HFF-Myc (cell line): ENCODE data around the gene ATOSA.

Source experiments
- DNase-seq: peaks from one replicate; pipeline ENCODE4 v3.0.0-alpha.2; 2011; ENCODE audit warnings: low read depth; ENCODE audit errors: extremely low read depth
- H3K4me3 ChIP-seq: replicated peaks from 2 replicates; pipeline ENCODE4 v1.5.1; 2011; ENCODE audit warnings: low read depth, mild to moderate bottlenecking, control low read depth, low read length
- TF ChIP-seq, protein P1 (sequence below): IDR thresholded peaks from 2 replicates; pipeline ENCODE4 v1.5.1; 2012; ENCODE audit warnings: mild to moderate bottlenecking, low read depth, low read length, control low read depth; ENCODE audit errors: missing control alignments

ATOSA gene

DNA sequence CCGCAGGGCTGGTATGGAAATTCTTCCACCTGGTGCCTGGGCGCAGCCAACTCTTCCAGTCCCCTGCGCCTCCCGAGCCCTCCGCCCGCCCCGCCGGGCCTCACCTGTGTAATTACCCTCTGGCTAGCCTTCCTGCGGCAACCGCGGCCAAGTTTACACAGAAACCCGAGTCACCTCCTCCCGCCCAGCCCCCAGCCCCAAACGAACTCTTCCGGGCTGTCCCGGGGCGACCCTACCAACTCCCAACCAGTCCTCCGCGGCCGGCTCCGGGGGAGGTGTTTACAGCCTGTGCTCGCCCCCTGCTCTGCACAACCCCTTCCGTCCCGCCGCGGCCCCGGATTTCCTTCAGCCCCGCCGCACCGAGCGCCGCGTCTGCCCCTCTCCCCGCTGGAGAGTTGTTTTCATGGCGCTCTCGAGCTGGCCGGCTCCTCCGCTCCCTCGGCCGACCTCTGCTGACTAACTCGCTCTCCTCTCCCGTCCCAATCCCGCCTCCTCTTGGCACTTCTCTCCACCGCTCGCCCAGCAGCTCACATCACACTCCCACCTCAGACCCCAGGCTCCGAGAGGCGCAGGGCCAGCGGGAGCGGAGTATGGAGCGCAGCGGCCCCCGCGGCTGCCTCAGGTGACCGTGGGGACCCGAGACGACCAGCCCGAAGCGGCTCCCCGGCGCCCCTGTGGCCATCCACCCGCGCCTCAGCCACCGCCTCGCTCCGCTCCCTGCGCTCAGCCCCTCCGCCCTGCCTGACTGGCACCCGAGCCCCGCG is 538 bp downstream of the ATOSA start:
- H3K4me3 ChIP-seq = peak overlapping the region; percentile 88
- TF ChIP-seq, protein P1, sequence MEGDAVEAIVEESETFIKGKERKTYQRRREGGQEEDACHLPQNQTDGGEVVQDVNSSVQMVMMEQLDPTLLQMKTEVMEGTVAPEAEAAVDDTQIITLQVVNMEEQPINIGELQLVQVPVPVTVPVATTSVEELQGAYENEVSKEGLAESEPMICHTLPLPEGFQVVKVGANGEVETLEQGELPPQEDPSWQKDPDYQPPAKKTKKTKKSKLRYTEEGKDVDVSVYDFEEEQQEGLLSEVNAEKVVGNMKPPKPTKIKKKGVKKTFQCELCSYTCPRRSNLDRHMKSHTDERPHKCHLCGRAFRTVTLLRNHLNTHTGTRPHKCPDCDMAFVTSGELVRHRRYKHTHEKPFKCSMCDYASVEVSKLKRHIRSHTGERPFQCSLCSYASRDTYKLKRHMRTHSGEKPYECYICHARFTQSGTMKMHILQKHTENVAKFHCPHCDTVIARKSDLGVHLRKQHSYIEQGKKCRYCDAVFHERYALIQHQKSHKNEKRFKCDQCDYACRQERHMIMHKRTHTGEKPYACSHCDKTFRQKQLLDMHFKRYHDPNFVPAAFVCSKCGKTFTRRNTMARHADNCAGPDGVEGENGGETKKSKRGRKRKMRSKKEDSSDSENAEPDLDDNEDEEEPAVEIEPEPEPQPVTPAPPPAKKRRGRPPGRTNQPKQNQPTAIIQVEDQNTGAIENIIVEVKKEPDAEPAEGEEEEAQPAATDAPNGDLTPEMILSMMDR = no peak
- no peak for DNase-seq

DNA sequence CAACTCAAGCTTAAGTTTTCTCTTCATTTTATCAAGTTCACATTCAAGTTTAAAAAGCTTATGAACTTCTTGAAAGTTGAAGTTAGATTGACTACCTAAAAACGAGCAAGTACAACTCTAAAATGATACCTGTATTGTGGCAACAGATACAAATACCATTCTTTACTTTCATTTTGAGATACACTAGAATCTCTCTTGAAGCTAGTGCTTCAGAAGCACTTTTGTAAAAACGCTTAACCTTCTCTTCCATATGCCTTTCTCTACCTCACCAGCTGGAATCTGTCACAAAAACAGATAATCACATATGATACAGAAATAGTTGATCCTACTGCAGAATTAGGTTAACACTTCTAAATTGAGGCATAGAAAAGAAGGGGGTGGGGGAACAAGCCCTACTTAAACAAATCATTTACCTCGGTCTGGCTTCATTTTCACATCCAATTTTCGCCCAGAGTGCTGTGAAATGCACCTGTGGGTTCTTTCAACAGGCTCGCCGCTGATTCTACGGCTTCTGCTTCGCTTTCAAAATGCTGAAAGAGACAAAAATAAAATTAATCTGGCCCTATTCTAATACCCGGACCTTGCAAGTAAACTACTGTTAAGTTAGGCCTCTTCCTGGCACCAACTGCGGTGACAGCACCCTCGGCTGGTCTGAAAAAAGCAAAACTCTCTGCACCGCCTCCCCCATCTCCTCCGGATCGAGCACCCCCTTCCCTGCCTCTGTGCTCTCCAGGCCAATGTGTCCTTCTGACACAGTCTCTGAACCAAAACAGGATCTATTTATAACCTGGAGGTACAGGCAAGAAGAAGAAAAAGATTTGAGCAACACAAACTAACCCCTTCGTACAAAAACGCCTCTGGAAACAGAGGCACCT is 1.4 kb downstream of the ATOSA start:
- peak overlapping the region; percentile 88 for H3K4me3 ChIP-seq
- TF ChIP-seq, protein P1 = no peak

DNA sequence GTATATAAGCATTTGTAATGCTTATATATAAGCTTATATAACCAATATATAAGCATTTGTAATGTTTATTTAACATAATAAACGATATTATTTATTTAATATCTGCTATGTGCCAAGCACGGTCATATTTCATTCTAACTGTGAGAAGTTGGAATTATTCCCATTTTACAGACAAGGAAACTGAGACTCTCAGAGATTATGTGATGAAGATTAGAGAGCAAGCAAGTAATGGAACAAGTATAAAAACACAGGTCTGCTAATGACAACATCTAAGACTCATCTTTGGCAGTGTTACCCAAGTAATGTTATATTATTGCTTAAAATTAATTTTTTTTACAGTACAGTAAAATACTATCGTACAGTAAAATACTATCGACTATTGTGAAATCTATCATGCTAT is 4.4 kb downstream of the ATOSA start:
- TF ChIP-seq, protein P1 = no peak
- DNase-seq = no peak
- no peak overlapping the region for H3K4me3 ChIP-seq

More for the DNA sequence above, 1.4 kb downstream of the ATOSA start:
- peak; percentile 19 for DNase-seq

DNA sequence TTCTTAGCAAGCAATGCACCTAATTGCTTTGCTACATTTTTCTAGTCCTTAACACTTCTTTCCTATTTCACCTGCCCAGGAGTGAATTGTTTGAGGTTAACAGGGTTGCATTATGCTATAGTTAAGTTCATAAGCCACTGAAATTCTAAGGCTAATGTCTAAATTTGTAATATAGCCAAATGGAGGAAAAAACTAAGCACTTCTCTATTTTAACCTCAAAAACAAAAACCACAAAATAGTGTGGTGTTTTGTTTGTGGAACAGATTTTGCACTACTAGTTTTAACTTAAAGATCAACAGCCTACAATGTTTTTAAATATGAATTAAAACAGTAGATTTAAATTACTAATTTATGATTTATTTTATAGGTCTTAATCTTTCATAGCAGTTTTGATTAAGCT is 5.5 kb downstream of the ATOSA start:
- no peak overlapping the region for H3K4me3 ChIP-seq
- no peak for DNase-seq
- TF ChIP-seq, protein P1 = no peak

DNA sequence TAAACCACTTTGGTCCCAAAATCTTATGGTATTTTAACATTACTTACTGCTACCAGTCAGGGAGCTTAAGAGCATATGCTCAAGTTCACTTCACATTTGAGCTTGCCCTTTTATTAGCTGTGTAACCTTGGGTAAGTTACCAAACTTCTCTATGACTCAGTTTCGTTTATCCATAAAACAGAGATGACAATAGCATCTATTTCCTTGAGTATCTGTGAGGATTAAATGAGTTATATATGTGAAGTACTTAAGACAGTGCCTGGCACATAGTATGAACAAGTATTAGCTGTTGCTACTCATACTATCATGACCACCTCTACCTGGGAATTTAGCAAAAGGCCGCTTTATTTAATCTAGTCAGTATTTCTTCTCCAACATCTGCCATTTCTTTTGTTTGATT is 5.9 kb downstream of the ATOSA start:
- TF ChIP-seq, protein P1 = no peak
- no peak for DNase-seq
- H3K4me3 ChIP-seq = no peak overlapping the region

DNA sequence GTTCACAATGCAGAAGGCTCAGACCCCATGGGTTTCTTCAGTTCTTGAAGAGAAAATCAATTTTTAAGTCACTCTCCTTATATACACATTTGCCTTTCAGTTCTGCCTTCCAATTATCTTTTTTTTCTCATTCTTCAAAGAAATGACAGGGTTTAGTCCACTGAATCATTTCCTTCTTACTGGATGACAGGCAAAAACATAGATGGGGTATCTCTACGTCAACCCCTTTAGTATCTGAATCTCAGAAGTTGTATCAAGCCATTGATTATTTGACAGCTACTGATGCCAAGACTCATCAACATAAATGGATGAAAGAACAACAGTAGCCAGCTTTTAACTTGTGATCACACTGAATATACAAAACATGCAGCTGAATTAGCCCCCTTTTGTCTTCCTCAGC is 6.5 kb downstream of the ATOSA start:
- no peak overlapping the region for H3K4me3 ChIP-seq
- DNase-seq = no peak
- TF ChIP-seq, protein P1 = no peak
